Stimulated activated CD8-positive, alpha-beta memory T cell treated with anti-CD3 and anti-CD28 coated beads, Interleukin-12 subunit alpha, Interleukin-12 subunit beta, amount 100 ng/mL, for 4 hours (primary cell): ENCODE results near the gene LNX2.

Experiments
- DNase-seq: peaks from one replicate; pipeline ENCODE4 v3.0.0-alpha.2; 2020; ENCODE audit warnings: low read depth

LNX2 gene

GRCh38 chr13:27504128-27504867 is 116.0 kb downstream of the LNX2 start:
- no peak for DNase-seq

- no peak for DNase-seq
Observed at GRCh38 chr13:27500806-27501534, 119.4 kb downstream of the LNX2 start.

GRCh38 chr13:27497563-27498230 is 122.6 kb downstream of the LNX2 start:
- DNase-seq, result no peak

GRCh38 chr13:27496536-27497273 is 123.6 kb downstream of the LNX2 start:
- DNase-seq, result no peak

GRCh38 chr13:27496006-27496405 is 124.3 kb downstream of the LNX2 start:
- DNase-seq, result no peak
